HEK293T (cell line): ENCODE data around the gene THSD4.

Experiments
- CTCF ChIA-PET: fragments of 350-600 bp; formaldehyde crosslinking; extraction: SDS; loops from one replicate; lab custom pipeline; 2021; ENCODE audit warnings: antibody characterized with exemption, inconsistent platforms; lab: Yijun Ruan, JAX
- POLR2A ChIA-PET: fragments of 350-600 bp; formaldehyde crosslinking; extraction: SDS; loops from one replicate; lab custom pipeline; 2020; ENCODE audit warnings: antibody characterized with exemption, inconsistent platforms; lab: Yijun Ruan, JAX
- DNase-seq: peaks from one replicate; pipeline ENCODE4 v3.0.0; 2012; ENCODE audit warnings: mixed read lengths; ENCODE audit errors: extremely low spot score
- ARNT ChIP-seq: fragments of 450-650 bp; IDR thresholded peaks from 2 replicates; pipeline ENCODE4 v1.6.1; 2017; ENCODE audit warnings: mild to moderate bottlenecking
- BHLHE40 ChIP-seq: fragments of 450-650 bp; IDR thresholded peaks from 2 replicates; pipeline ENCODE4 v1.6.1; 2016; ENCODE audit warnings: mild to moderate bottlenecking, moderate library complexity, borderline replicate concordance
- CTBP1 ChIP-seq: fragments of 450-650 bp; IDR thresholded peaks from 2 replicates; pipeline ENCODE4 v1.6.1; 2016; ENCODE audit warnings: borderline replicate concordance
- ELF4 ChIP-seq: fragments of 450-650 bp; IDR thresholded peaks from 2 replicates; pipeline ENCODE4 v1.6.1; 2017; ENCODE audit warnings: antibody characterized with exemption
- FOXA1 ChIP-seq: fragments of 450-650 bp; IDR thresholded peaks from 2 replicates; pipeline ENCODE4 v1.6.1; 2016; ENCODE audit warnings: mild to moderate bottlenecking
- FOXK2 ChIP-seq: fragments of 450-650 bp; IDR thresholded peaks from 2 replicates; pipeline ENCODE4 v1.6.1; 2016; ENCODE audit warnings: mild to moderate bottlenecking
- FOXM1 ChIP-seq: fragments of 450-650 bp; IDR thresholded peaks from 2 replicates; pipeline ENCODE4 v1.6.1; 2017; ENCODE audit warnings: mild to moderate bottlenecking, borderline replicate concordance
- HDGF ChIP-seq: fragments of 450-650 bp; IDR thresholded peaks from 2 replicates; pipeline ENCODE4 v1.6.1; 2017; ENCODE audit warnings: antibody characterized with exemption, borderline replicate concordance
- L3MBTL2 ChIP-seq: fragments of 450-650 bp; conservative IDR thresholded peaks from 2 replicates; pipeline ENCODE4 v1.6.1; 2016; ENCODE audit warnings: mild to moderate bottlenecking
- LEF1 ChIP-seq: fragments of 450-650 bp; IDR thresholded peaks from 2 replicates; pipeline ENCODE4 v1.6.1; 2017; ENCODE audit warnings: mild to moderate bottlenecking, borderline replicate concordance
- NFRKB ChIP-seq: fragments of 450-650 bp; IDR thresholded peaks from 2 replicates; pipeline ENCODE4 v1.6.1; 2016; ENCODE audit warnings: mild to moderate bottlenecking, moderate library complexity
- SP1 ChIP-seq: fragments of 450-650 bp; IDR thresholded peaks from 2 replicates; pipeline ENCODE4 v1.6.1; 2017
- SUZ12 ChIP-seq: fragments of 450-650 bp; IDR thresholded peaks from 2 replicates; pipeline ENCODE4 v1.6.1; 2016; ENCODE audit warnings: mild to moderate bottlenecking
- TARDBP ChIP-seq: fragments of 450-650 bp; IDR thresholded peaks from 2 replicates; pipeline ENCODE4 v1.6.1; 2016
- ZNF384 ChIP-seq: fragments of 450-650 bp; IDR thresholded peaks from 2 replicates; pipeline ENCODE4 v1.6.1; 2016
- TF ChIP-seq, protein P1 (sequence below): fragments of 450-650 bp; IDR thresholded peaks from 2 replicates; pipeline ENCODE4 v1.6.1; 2016

THSD4 gene

DNA sequence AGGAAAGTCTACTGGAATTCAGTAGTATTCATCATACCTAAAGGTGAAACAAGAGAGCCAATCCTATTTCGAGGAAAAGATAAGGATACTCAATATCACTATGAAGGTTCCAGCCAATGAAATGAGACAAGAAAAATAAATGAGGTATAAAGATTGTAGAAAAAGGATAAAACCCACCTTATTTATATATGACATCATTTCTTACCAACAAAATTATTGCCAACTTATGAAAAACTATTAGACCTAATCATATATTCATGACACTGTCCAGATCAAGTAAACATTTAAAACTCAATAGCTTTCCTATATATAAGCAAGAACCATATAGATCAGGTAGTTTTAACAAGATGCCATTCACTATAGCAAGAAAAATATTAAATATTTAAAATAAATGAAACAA, 584.7 kb downstream of the THSD4 start:
- no peak for TF ChIP-seq FOXM1
- no peak for TF ChIP-seq ELF4
- no peak for TF ChIP-seq ZNF384
- no peak for TF ChIP-seq HDGF
- no peak for TF ChIP-seq SP1
- TF ChIP-seq NFRKB = no peak
- TF ChIP-seq FOXA1 = no peak
- TF ChIP-seq TARDBP = no peak
- TF ChIP-seq SUZ12 = no peak
- no peak for TF ChIP-seq BHLHE40
- TF ChIP-seq LEF1 = no peak
- TF ChIP-seq L3MBTL2 = no peak
- TF ChIP-seq CTBP1 = no peak
- no peak for TF ChIP-seq ARNT
- ChIA-PET POLR2A (no interaction called here), CTCF (no interaction called here)
- no peak for DNase-seq

DNA sequence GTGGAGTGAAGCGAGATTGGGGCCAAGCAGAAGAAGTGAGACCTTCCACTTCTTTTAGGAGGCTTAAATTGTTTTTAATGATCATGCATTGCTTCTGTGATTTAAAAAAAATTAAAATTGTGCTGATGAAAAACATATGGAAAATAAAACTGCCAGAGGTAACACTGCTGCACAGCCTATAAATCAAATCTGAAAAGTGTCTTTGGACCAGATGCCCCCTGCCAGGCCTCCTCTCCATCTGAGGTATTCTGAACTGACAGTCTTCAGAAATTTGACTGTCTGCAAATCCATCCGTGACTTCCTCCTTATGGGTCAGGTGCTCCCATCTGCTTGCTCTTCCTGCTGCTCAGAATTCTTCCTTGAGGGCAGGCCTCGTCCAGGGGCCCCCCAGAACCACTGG, 586.5 kb downstream of the THSD4 start:
- ChIA-PET POLR2A (no interaction called here), CTCF (interaction anchor here (0.7 kb wide), 1 partner anchor 42 kb away, joined by 3 read pairs; no protein-coding TSS in a partner anchor)
- no peak for TF ChIP-seq SUZ12
- TF ChIP-seq SP1 = no peak
- TF ChIP-seq NFRKB = no peak
- no peak for TF ChIP-seq ARNT
- no peak for TF ChIP-seq HDGF
- no peak for TF ChIP-seq ZNF384
- no peak for DNase-seq

DNA sequence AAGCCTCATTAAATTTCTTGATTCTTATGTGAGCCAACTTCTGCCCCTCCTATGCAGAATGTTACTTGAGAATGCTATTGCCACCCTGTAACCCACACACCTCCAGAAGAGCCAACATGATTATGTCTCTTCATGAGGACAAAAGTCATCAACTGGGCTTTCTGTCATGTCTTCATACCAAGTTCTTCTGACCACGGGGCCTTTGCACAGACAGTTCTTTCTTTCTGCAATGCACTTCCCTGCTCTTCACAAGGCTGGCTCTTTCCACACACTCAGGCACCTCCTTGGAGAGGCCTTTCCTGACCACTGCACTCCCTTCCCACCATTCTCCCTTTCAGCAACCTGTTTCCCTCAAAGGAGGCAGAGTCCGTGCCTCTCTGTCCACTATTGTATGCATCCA, 587.2 kb downstream of the THSD4 start:
- no peak for TF ChIP-seq CTBP1
- no peak for TF ChIP-seq BHLHE40
- TF ChIP-seq HDGF = no peak
- no peak for TF ChIP-seq SUZ12
- no peak for TF ChIP-seq TARDBP
- TF ChIP-seq NFRKB = no peak
- TF ChIP-seq ARNT = no peak
- TF ChIP-seq ELF4 = no peak
- TF ChIP-seq LEF1 = no peak
- no peak for TF ChIP-seq L3MBTL2
- CTCF ChIA-PET = no interaction called here
- POLR2A ChIA-PET = no interaction called here
- no peak for DNase-seq

DNA sequence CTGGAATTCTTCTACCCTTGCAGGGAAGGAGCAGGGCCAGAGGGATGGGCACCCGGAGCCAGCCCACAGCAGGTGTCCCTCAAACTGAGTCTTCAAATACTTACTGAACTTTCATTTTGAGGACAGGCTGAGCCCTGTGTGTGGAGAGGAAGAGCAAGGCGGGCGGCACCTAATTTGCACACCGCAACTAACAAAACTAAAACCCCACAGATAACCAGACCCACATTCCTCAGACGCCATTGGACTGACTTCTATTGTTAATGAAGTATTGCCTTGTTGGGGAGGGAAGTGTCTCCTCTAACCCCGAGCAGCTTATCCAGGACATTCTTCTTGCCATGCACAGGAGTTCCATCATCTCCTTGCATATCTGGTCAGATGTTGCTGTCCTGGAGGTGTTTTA, 589.9 kb downstream of the THSD4 start:
- TF ChIP-seq, protein P1, sequence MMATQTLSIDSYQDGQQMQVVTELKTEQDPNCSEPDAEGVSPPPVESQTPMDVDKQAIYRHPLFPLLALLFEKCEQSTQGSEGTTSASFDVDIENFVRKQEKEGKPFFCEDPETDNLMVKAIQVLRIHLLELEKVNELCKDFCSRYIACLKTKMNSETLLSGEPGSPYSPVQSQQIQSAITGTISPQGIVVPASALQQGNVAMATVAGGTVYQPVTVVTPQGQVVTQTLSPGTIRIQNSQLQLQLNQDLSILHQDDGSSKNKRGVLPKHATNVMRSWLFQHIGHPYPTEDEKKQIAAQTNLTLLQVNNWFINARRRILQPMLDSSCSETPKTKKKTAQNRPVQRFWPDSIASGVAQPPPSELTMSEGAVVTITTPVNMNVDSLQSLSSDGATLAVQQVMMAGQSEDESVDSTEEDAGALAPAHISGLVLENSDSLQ = no peak
- TF ChIP-seq BHLHE40 = no peak
- TF ChIP-seq ELF4 = no peak
- no peak for TF ChIP-seq LEF1
- no peak for TF ChIP-seq FOXK2
- no peak for TF ChIP-seq SUZ12
- TF ChIP-seq FOXM1 = no peak
- no peak for TF ChIP-seq ARNT
- TF ChIP-seq ZNF384 = no peak
- TF ChIP-seq FOXA1 = no peak
- TF ChIP-seq CTBP1 = no peak
- TF ChIP-seq L3MBTL2 = no peak
- TF ChIP-seq NFRKB = no peak
- TF ChIP-seq SP1 = no peak
- TF ChIP-seq HDGF = no peak
- TF ChIP-seq TARDBP = no peak
- DNase-seq = no peak
- ChIA-PET POLR2A (no interaction called here), CTCF (no interaction called here)

DNA sequence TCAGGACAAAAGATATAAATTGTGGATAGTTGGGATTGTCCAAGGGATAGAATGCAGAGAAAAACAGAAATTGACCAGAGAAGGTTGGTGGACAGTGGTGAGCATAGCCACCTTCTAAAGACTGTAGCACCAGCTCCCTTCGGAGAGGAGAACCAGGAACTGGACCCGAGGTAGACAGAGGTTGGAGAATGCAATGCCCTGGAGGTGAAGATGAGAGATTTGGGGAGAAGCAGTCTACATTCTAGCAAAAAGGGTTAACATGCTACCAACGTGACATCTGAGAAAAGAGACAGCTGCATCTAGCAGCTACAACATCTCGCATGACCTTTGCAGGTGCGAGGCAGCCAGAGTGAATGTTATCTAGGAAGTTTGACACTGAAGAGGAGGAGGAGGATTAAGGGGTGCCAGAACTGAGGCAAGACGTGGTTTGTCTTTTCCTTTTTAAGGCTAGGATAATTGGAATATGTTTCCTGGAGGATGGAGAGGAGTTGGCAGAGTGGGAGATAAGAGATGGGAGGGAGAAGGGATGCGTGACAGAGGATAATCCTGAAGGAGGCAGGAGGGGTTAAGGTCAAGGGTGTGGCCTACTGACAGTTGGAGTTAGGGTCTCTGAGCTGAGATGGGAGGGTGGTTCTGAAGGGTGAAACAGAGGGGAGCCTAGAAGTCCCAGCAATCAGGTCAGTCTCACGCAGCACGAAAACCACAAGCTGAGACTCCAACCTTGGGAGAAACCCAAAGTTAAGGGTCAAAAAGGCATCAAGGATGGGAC, 591.4 kb downstream of the THSD4 start:
- no peak for DNase-seq
- POLR2A ChIA-PET = interaction anchor here (0.7 kb wide), 1 partner anchor 156 kb away, joined by 3 read pairs; no protein-coding TSS in a partner anchor
- CTCF ChIA-PET = interaction anchor here (1.1 kb wide), 1 partner anchor 131 kb away, joined by 4 read pairs; no protein-coding TSS in a partner anchor
- no peak for TF ChIP-seq ZNF384
- no peak for TF ChIP-seq ELF4
- no peak for TF ChIP-seq SP1
- no peak for TF ChIP-seq FOXK2
- TF ChIP-seq FOXA1 = no peak
- no peak for TF ChIP-seq TARDBP
- TF ChIP-seq NFRKB = no peak
- TF ChIP-seq ARNT = no peak
- no peak for TF ChIP-seq LEF1
- TF ChIP-seq HDGF = no peak
- TF ChIP-seq, protein P1 = no peak
- TF ChIP-seq BHLHE40 = no peak
- TF ChIP-seq SUZ12 = no peak
- TF ChIP-seq FOXM1 = no peak
- no peak for TF ChIP-seq L3MBTL2

DNA sequence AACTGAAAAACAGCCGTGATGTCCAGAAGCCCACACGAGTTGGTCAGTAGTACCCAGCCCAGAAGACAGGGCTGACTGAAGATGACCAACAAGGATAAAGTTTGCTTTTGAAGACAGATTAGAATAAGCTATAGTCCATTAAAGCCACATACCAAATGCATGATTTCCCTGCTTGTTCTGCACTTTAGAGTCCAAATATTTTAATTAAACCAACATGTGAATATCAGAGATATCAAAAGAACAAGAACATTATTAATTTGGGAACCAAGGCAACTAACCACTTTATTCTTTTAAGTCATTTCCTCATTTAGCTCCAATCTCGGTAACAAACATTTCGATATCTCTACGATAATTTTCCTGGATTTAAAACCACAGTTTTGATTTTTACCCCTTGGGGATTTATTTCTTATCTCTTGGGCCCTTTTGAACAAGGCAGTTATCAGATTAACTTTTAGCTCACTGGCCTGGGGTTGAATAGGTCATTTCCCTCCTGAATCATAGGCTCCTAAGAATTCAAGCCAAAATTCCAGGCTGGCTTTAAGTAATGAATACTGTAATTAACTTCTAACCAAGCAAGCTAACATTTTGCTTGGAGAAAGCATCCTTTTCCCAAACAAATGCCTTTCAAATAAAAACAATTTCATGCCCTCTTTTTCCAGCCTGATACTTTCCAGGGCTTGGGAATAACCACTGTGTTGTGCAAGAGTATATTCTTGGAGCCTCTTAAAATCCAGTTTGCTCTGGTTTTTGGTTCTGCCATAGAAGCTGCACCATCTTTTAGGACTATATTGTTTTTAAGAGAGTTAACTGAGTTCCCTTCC, 592.2 kb downstream of the THSD4 start:
- ChIA-PET POLR2A (no interaction called here), CTCF (interaction anchor here (1.1 kb wide), 1 partner anchor 132 kb away, joined by 4 read pairs; no protein-coding TSS in a partner anchor)
- no peak for TF ChIP-seq CTBP1
- TF ChIP-seq, protein P1 = no peak
- no peak for TF ChIP-seq BHLHE40
- no peak for TF ChIP-seq FOXM1
- no peak for TF ChIP-seq FOXK2
- TF ChIP-seq ZNF384 = no peak
- TF ChIP-seq HDGF = no peak
- no peak for DNase-seq
